T-helper 17 cell (primary cell): ENCODE data around the gene FOXA2. TPM values are rescaled to one million over a fixed set of nuclear protein-coding genes. Genes with fewer than 3 reads are reported as not detected.

Experiments used
- ATAC-seq: fragments of 150-1000 bp; cut with Tn5 transposase; 2 replicates; pipeline ENCODE4 v1.10.0; 2021; ENCODE audit warnings: mild to moderate bottlenecking, moderate library complexity
- DNase-seq, 3 donors: peaks; one replicate each; pipeline versions ENCODE4 v3.0.0 to v3.0.0-alpha.2; 2020 to 2021
- H3K9me3 ChIP-seq: one replicate; pipeline ENCODE4 v1.7.0; 2013; ENCODE audit warnings: low read length, mild to moderate bottlenecking; ENCODE audit not compliant: control insufficient read depth, poor library complexity, severe bottlenecking
- H3K27ac Mint-ChIP-seq: one replicate; pipeline ENCODE4 v1.8.0; 2022; ENCODE audit warnings: mild to moderate bottlenecking, moderate library complexity, mixed read lengths
- H3K27me3 Mint-ChIP-seq: one replicate; pipeline ENCODE4 v1.8.0; 2022; ENCODE audit warnings: mixed read lengths
- H3K36me3 Mint-ChIP-seq: one replicate; pipeline ENCODE4 v1.8.0; 2022; ENCODE audit warnings: low read depth, mixed read lengths
- H3K4me1 Mint-ChIP-seq: one replicate; pipeline ENCODE4 v1.8.0; 2022; ENCODE audit warnings: mild to moderate bottlenecking, mixed read lengths
- H3K4me3 Mint-ChIP-seq: one replicate; pipeline ENCODE4 v1.8.0; 2022; ENCODE audit warnings: mild to moderate bottlenecking, moderate library complexity, mixed read lengths
- total RNA-seq, 4 donors: library from RNA in 2 of 4; stranded (reverse) in 2 of 4; gene quantifications; one replicate each; pipeline ENCODE4 v1.2.3 and lab custom pipeline; 2022 to 2026

Gene FOXA2
- total RNA-seq, 2 donors from 2014 or later, result not detected

DNA sequence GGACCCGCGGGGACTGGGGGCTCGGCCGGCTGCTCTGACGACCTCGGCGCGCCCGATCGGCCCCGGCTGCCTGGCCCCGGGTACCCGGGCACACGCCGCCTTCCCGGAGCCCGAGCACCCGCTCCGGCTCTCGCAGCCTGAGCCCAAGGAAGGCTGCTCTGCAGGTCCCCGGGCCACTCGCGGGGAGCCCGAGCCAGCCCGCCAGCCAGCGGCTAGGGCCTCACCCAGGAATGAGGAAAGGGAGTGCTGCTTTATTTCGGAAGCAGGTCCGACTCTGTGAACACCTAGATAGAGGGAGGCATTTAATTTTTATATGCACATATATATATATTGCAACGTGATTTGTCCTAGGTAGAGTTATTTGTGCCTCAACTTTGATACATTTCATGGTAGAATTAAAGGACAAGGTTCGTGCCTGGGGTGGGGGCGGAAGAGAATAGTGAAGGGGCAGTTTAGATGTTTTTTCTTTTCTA, 15.5 kb downstream of the FOXA2 start:
- H3K36me3 Mint-ChIP-seq, result no peaks in the 10 kb centered on the region
- H3K27me3 Mint-ChIP-seq, result peaks cover 73% of the 10 kb centered on the region
- no peak overlapping the region for H3K4me3 Mint-ChIP-seq
- H3K4me1 Mint-ChIP-seq, result no peaks in the 10 kb centered on the region
- ATAC-seq (no peak), DNase-seq (no peak)
- H3K9me3 ChIP-seq, result no peaks in the 10 kb centered on the region
- no peak overlapping the region for H3K27ac Mint-ChIP-seq

DNA sequence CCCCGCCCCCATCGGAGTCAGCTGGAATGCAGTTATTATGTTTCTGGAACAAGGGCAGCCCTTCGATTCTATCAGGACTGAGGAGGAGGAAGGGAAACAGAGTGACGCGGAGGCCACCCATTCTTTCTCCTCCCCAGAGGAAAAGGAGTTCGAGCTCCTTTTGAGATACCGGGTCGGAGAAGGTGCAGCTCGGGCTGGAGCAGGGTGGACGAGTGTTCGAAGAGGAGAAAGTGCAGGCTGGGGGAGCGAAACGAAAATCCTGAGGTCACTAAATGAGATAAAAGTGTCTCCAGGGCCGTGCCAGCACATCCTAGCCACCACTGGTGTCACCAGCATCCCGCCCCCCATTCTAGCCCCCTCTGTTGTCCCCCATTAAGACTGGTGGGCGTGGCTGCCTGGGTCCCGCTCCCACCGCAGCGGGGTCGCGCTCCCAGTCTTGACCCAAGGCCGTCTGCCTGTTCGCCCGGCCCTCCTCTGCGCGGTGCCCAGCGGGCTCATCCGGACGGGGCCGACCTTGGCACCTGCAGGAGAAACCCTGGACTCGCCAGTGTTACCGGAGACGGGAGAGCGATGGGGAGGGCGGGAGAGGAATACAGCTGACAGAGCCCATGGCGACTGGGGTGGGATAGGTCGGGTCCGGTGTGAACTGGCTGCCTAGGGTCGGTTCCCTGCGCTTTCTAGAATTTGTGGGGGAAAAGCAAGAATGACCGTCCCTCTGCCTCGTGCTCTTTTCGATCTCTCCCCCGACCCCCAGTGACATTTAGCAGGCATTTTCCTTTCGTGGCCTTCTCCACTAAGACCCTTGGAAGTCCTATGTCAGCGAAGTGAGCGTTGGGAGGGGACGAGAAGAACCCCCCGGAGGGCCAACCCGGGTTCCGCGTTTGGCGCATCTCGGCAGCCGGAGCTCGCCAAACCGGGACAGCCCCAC, 16.2 kb downstream of the FOXA2 start:
- Mint-ChIP-seq H3K36me3 (no peaks in the 10 kb centered on the region), H3K27me3 (peaks cover 75% of the 10 kb centered on the region), H3K27ac (no peak overlapping the region), H3K4me1 (no peaks in the 10 kb centered on the region), H3K4me3 (peak overlapping the region; percentile 3)
- ATAC-seq (no peak), DNase-seq (no peak)
- peaks cover 2% of the 10 kb centered on the region for H3K9me3 ChIP-seq

DNA sequence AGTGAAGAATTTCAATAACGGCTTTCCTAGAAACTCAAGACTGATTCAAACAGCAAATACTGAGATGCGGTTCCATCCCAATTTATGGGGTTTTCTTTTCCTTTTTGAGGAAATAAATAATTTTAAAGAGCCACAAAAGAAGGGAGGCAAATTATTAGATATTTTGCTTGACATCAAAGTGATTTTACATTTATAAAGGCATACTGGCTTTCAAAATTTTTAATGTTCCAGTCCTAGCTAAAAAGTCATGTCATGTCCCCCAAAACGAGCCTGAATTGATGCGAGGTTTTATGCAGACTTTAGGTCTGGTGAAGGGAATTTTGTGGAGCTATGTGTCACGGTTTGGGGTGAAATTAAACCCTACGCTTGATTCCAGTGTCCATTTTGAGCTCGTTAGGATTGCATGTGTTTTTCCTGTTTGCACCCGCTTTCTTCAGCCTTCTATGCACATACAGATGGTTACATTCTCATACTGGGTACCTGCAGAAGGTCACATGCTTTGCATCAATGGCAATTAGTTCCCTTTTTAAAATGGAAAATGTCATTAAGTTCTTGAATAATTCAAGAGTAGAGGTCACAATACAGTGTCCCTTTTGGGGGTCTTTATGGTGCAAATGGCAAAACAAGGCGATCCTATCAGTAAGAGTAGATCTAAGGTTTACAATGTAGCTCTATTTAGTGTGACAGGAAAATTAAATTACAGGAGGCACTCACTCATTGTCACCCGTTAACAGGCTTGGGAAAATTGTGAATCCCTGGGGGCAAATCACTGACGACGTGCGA, 17.3 kb downstream of the FOXA2 start:
- ATAC-seq (no peak), DNase-seq (no peak)
- peaks cover 70% of the 10 kb centered on the region for H3K27me3 Mint-ChIP-seq
- H3K4me1 Mint-ChIP-seq, result no peaks in the 10 kb centered on the region
- no peaks in the 10 kb centered on the region for H3K36me3 Mint-ChIP-seq
- peaks cover 2% of the 10 kb centered on the region for H3K9me3 ChIP-seq
- H3K4me3 Mint-ChIP-seq, result no peak overlapping the region
- no peak overlapping the region for H3K27ac Mint-ChIP-seq

DNA sequence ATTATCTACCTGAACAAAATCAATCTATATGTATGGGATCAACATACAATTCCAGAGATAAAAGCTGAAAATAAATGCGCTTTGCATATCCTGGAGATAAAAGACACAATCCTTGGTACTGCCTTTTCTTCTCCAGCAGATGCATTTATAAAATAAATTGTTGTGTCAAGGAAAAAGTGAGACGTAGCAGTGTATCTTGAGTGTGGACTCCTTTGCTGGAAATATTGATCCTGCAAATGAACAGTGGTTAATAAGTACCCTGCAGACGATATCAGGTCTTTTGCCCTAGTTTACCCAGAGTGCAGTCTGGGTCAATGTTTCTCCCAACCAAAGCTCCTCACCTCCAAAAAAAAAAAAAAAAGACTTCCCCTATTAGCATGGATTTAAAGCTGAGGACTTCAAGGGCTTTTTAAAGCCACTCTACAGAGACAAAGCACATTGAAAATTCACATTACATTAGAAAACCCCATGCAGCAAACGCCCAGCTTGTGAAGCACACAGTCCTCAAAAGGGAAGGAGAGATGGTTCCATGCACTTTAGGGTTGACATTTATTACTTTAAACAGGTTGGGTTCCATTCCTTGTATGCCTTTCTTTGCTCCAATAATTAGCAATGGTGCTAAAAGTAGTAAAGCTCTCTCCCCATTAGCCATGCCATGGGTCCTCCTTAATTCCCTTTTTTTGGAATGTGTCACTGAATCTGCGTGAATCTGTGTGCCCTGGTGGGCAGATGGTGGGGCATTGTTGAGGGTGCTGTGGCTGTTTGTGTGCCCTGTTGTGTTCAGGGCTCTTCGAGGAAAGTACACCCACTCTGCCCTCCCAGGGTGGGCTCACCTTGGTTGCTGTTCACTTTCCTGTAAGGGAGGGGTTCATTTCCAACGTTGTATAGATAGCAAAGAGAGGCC, 21.1 kb downstream of the FOXA2 start:
- Mint-ChIP-seq H3K36me3 (no peaks in the 10 kb centered on the region), H3K4me3 (no peak overlapping the region), H3K27me3 (peaks cover 61% of the 10 kb centered on the region), H3K4me1 (no peaks in the 10 kb centered on the region), H3K27ac (no peak overlapping the region)
- DNase-seq (no peak), ATAC-seq (no peak)
- H3K9me3 ChIP-seq, result peaks cover 2% of the 10 kb centered on the region

DNA sequence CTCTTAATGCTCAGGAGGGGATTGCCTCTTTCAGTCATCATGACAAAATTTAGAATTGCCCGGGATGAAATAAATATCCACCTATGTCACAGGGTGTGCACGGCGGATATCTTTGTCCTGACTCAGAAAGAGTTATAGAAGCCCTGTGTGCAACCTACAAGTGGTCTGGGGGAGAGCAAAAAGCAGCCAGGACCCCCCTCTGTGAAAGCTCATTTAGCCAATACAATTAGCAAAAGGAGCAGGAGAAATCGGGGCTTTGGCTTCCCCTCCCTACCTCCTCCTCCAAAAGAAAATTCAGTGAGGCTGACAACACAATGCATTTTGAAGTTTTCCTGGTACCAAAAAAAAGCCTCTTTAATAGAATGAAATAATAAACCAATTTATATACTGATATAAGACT, 21.8 kb downstream of the FOXA2 start:
- ATAC-seq (no peak), DNase-seq (no peak)
- Mint-ChIP-seq H3K27ac (no peak overlapping the region), H3K4me1 (no peaks in the 10 kb centered on the region), H3K4me3 (no peak overlapping the region), H3K36me3 (no peaks in the 10 kb centered on the region), H3K27me3 (peaks cover 54% of the 10 kb centered on the region)
- H3K9me3 ChIP-seq, result peaks cover 2% of the 10 kb centered on the region

DNA sequence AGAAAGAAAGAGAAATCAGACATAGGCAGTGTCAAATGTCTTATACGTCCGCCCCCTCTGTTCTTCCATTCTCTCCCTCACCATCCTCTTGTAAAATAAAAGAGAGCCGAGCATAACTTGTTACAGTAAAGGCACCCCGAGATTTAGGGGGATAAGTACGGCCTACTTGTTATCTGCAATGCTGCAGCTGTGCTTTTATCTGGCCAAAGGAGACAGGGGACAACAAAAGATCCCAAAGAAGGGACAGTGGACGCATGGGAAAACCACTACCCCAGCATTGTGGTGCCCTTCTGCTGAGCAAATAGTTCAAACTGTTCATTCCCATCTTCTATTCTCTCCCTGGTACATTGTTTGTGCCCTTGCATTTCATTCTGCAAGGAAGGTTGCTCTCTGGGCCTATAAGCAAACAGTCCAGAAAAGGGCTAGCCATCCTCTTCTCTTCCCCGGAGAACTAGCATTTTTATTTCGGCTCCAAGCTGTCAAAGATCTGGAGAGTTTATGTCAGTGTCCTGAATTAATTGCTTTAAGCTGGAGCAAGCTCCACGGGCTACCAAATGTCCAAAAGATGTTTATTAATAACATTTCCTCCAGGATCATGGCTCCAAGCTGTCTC, 22.3 kb downstream of the FOXA2 start:
- DNase-seq (no peak), ATAC-seq (no peak)
- H3K27ac Mint-ChIP-seq, result no peak overlapping the region
- H3K4me3 Mint-ChIP-seq, result no peak overlapping the region
- peaks cover 49% of the 10 kb centered on the region for H3K27me3 Mint-ChIP-seq
- peaks cover 2% of the 10 kb centered on the region for H3K9me3 ChIP-seq
- H3K36me3 Mint-ChIP-seq, result no peaks in the 10 kb centered on the region
- no peaks in the 10 kb centered on the region for H3K4me1 Mint-ChIP-seq

DNA sequence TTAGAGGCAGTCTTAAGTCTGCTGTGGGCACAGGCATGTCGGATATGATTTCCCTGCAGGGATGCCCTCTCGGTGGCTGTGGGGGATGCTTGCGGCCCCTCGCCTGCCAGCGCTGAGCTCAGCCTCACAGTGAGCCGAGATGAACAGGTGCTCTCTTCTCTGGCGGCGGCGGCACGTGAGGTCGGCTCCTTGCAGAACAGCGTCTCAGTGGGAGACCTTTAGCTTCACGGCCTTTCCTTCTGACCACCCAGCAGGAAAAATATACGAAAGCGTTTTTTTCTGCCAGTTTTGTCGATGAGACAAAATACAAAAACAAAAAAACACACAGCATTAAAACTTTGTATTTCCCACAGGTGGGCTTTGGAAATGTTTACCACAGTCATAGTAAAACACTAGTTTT, 23.6 kb downstream of the FOXA2 start:
- Mint-ChIP-seq H3K36me3 (no peaks in the 10 kb centered on the region), H3K4me1 (no peaks in the 10 kb centered on the region), H3K4me3 (no peak overlapping the region), H3K27ac (no peak overlapping the region), H3K27me3 (peaks cover 41% of the 10 kb centered on the region)
- peaks cover 2% of the 10 kb centered on the region for H3K9me3 ChIP-seq
- ATAC-seq, result no peak
- DNase-seq, result no peak

DNA sequence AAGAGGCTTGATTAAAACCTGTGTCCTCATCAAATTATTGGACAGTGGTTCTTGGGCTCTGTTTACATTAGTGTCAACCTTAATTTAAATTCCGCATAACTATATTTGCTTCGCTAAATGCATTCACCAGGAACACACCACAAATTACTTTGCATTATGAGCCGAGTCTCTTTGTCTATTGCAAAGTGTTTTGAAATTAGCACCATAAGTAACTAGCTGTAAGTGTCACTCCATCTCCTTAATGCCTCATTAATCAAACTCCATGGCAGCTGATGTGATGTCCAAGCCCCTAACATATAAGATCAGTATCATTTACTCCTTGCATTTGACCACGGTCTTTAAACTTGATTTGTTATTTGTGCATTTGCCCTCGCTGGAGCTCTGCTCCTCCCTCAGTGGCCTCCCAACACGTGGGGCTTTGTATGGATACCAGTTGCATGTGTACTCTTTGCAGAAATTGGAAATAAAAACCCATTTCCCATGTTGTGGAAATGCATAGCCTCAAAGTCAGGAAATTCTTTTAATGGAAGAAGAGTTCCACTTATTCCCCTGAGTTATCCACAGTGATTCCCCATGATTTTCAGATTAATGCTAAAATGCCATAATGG, 24.6 kb downstream of the FOXA2 start:
- H3K4me3 Mint-ChIP-seq, result no peak overlapping the region
- H3K27ac Mint-ChIP-seq, result no peak overlapping the region
- ATAC-seq, result no peak
- H3K36me3 Mint-ChIP-seq, result no peaks in the 10 kb centered on the region
- peaks cover 2% of the 10 kb centered on the region for H3K9me3 ChIP-seq
- H3K27me3 Mint-ChIP-seq, result peaks cover 37% of the 10 kb centered on the region
- DNase-seq, result no peak
- no peaks in the 10 kb centered on the region for H3K4me1 Mint-ChIP-seq

DNA sequence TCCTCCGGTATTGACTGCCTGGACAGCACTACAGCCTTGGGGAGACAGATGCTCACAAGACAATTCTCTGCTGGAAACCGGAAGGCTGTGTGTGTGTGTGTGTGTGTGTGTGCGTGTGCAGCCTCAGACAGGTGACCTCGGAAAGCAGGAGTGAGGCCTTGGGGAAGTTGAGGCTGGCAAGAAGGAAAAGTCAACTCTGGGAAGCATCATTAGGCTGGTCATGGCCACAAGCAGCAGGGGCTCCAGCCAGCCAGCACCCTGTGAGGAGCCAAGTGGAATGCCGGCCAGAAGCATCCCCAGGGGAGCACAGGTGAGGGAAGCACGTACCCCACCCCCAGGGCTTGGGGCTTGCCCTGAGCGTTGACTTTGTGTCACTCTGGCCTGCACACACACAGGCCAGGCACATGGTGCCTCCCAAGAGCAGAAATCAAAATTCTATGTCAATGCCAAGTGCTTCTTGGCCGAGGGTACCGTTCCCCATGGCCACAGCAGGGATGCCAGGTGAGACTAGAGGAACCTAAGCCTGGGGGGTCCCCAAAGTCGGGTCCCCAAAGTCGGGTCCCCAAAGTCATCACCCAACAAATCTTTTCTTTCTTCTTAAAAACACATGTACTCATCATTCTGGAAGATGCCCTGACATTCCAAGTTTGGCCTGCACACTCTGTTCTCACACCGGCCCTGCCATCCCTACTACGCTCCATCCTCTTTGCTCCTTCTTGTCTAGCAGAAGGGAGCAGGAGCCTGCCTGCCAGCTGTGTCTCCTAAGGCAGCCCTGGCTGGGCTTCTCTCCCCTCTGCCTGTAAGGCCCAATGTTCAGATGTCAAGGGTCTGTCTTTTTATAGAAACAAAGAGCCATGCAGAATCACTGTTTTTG, 26.7 kb downstream of the FOXA2 start:
- Mint-ChIP-seq H3K4me1 (no peaks in the 10 kb centered on the region), H3K27me3 (peaks cover 22% of the 10 kb centered on the region), H3K27ac (no peak overlapping the region), H3K4me3 (no peak overlapping the region), H3K36me3 (no peaks in the 10 kb centered on the region)
- DNase-seq, result no peak
- no peak for ATAC-seq
- H3K9me3 ChIP-seq, result no peaks in the 10 kb centered on the region

DNA sequence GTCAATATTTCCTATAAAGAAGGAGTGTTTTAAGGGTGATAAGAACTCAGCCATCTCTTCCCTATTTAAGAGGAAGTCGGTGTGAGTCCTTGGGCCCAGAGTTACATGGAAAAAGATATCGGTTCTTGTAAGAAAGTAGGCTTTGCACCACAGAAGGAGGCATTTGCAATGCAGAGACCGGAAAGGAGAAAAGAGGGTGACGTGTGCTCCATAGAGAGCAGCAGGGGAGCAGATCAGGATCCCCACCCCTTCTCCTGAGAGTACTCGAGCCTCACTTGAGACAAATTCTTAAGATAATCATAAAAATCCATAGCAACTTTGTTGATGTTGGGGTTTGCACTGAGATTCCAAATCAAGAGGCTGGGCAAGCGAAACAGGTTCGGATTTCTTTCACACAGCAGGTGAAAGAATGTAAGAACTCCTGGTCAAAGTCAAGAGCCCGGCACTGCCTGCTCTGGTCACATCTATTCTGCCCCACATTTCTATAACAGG, 27.8 kb downstream of the FOXA2 start:
- no peaks in the 10 kb centered on the region for H3K9me3 ChIP-seq
- no peak for ATAC-seq
- no peaks in the 10 kb centered on the region for H3K36me3 Mint-ChIP-seq
- no peaks in the 10 kb centered on the region for H3K4me1 Mint-ChIP-seq
- no peak overlapping the region for H3K4me3 Mint-ChIP-seq
- H3K27me3 Mint-ChIP-seq, result peaks cover 13% of the 10 kb centered on the region
- no peak overlapping the region for H3K27ac Mint-ChIP-seq
- no peak for DNase-seq

DNA sequence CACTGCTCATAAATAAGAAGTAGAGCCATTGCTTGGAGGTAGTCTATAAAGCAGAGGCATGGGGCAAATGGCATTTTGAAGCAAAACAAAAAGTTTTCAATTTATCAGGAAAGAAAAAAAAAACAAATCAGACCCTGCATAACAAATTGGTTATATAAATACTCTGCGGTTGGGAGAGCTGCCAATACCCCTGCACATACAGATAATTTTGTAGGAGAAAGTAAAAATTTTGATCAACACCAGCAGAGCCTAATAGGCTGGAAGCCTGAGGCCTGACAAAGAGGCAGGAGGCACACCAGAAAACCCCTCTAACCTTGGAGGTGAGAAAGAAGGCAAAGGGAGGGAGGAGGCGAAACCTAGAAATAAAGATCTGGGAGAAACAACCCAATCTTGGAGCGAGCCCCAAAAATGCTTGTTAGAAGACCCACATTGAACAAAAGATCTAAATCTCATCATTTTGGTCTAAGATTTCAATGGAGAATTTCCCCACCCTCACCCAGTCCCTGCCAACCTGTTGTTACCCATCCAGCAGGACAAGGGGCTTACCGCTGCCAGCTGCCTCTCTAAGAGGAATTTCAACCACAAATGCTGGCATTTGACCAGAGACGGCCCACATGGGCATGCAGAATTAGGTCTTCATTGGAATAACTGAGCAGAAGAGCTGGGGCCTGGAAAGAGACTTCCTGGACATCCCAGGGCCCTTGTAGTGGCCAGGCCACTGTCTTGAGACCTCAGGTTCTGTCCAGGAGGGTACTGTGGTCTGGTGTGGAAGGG, 28.4 kb downstream of the FOXA2 start:
- H3K9me3 ChIP-seq, result no peaks in the 10 kb centered on the region
- peaks cover 10% of the 10 kb centered on the region for H3K27me3 Mint-ChIP-seq
- H3K27ac Mint-ChIP-seq, result no peak overlapping the region
- H3K4me3 Mint-ChIP-seq, result no peak overlapping the region
- no peak for DNase-seq
- H3K4me1 Mint-ChIP-seq, result no peaks in the 10 kb centered on the region
- no peak for ATAC-seq
- H3K36me3 Mint-ChIP-seq, result no peaks in the 10 kb centered on the region
